OCI-LY1 (cell line): Measurements from ENCODE around the gene MSMB.

Source experiments
- H2AFZ ChIP-seq: fragments of 200-600 bp; sonication (generic), shearing (Covaris generic); 2 replicates; pipeline ENCODE4 v1.6.0; 2014; ENCODE audit warnings: antibody characterized with exemption, mild to moderate bottlenecking, low read length
- H3F3A ChIP-seq: fragments of 200-600 bp; sonication (generic), shearing (Covaris generic); 2 replicates; pipeline ENCODE4 v1.6.0; 2014; ENCODE audit warnings: mild to moderate bottlenecking, antibody characterized with exemption, low read length, moderate library complexity; ENCODE audit not compliant: insufficient read depth
- H3K27ac ChIP-seq: fragments of 200-600 bp; sonication (generic); 2 replicates; pipeline ENCODE4 v1.5.1; 2014; ENCODE audit warnings: low read length, mixed run types, mild to moderate bottlenecking, low read depth; ENCODE audit not compliant: poor library complexity, severe bottlenecking
- H3K27me3 ChIP-seq: fragments of 200-600 bp; sonication (generic); 2 replicates; pipeline ENCODE4 v1.6.0; 2014; ENCODE audit warnings: antibody characterized with exemption, mild to moderate bottlenecking, low read length, moderate library complexity; ENCODE audit not compliant: insufficient read depth
- H3K36me3 ChIP-seq: fragments of 200-600 bp; sonication (generic); 2 replicates; pipeline ENCODE4 v1.6.1; 2014; ENCODE audit warnings: mild to moderate bottlenecking, antibody characterized with exemption, low read length, moderate library complexity, mixed read lengths; ENCODE audit not compliant: insufficient read depth
- H3K4me1 ChIP-seq: fragments of 200-600 bp; sonication (generic); 2 replicates; pipeline ENCODE4 v1.5.1; 2014; ENCODE audit warnings: mild to moderate bottlenecking, low read length, moderate library complexity; ENCODE audit not compliant: insufficient read depth, severe bottlenecking
- H3K4me2 ChIP-seq: fragments of 200-600 bp; sonication (generic), shearing (Covaris generic); 2 replicates; pipeline ENCODE4 v1.6.1; 2014; ENCODE audit warnings: low read length
- H3K4me3 ChIP-seq: fragments of 200-600 bp; sonication (generic); 2 replicates; pipeline ENCODE4 v1.5.1; 2014; ENCODE audit warnings: low read length, low read depth, mild to moderate bottlenecking, mixed read lengths; ENCODE audit not compliant: poor library complexity, severe bottlenecking
- H3K79me2 ChIP-seq: fragments of 200-600 bp; shearing (Covaris generic); 2 replicates; pipeline ENCODE4 v1.6.1; 2016; ENCODE audit warnings: mixed run types, low read length, mixed read lengths; ENCODE audit not compliant: insufficient read depth
- H3K9ac ChIP-seq: fragments of 200-600 bp; sonication (generic), shearing (Covaris generic); 2 replicates; pipeline ENCODE4 v1.6.1; 2014; ENCODE audit warnings: mild to moderate bottlenecking, low read length, mixed read lengths
- H3K9me2 ChIP-seq: fragments of 200-600 bp; sonication (generic), shearing (Covaris generic); 2 replicates; pipeline ENCODE4 v1.6.1; 2014; ENCODE audit warnings: low read depth, mild to moderate bottlenecking, low read length, mixed read lengths
- H3K9me3 ChIP-seq: fragments of 200-600 bp; shearing (Covaris generic); 2 replicates; pipeline ENCODE4 v1.6.1; 2014; ENCODE audit warnings: low read length, mixed read lengths
- H4K20me1 ChIP-seq: fragments of 200-600 bp; sonication (generic), shearing (Covaris generic); 2 replicates; pipeline ENCODE4 v1.6.0; 2016; ENCODE audit warnings: mild to moderate bottlenecking, low read length; ENCODE audit not compliant: insufficient read depth
- EZH2 ChIP-seq: fragments of 200-600 bp; sonication (generic), shearing (Covaris generic); IDR thresholded peaks from 2 replicates; pipeline ENCODE4 v1.8.0; 2017; ENCODE audit warnings: borderline replicate concordance, mixed run types, mild to moderate bottlenecking, antibody characterized with exemption, low read length, moderate library complexity, mixed read lengths
- TF ChIP-seq, protein P1 (sequence below): fragments of 200-600 bp; sonication (generic), shearing (Covaris generic); IDR thresholded peaks from 2 replicates; pipeline ENCODE4 v1.5.1; 2017; ENCODE audit warnings: mild to moderate bottlenecking, antibody characterized with exemption, low read length, moderate library complexity, mixed read lengths

The MSMB gene

GRCh38 chr10:46026106-46026505 is 20.0 kb downstream of the MSMB start:
- Histone ChIP-seq H4K20me1 (peaks cover 3% of the 10 kb centered on the region; the same call in 1 of the 2 replicates), H3K36me3 (peaks cover 17% of the 10 kb centered on the region; the same call in 1 of the 2 replicates)

DNA sequence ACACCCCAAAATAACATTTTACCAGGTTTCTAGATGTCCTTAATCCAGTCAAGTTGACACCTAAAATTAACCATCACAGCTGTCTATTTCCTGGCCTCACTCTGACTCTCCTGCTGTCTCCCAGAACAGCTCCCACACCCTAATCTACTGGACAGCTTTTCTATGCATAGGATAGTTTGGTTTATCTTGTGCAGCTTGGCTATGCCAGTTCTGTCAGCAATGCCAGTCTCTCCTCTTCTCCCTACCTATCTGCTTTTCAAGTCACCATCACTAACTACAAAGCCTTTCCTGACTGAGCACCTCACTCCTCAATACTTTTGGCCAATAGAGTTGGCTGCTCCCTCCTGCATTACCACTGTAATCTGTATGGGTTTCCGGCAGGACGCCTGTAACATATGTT is 20.7 kb downstream of the MSMB start:
- H3K4me3 ChIP-seq, result no peak overlapping the region
- H3K9me2 ChIP-seq, result no peaks in the 10 kb centered on the region
- H3K9me3 ChIP-seq, result no peaks in the 10 kb centered on the region
- H3K27me3 ChIP-seq, result no peaks in the 10 kb centered on the region
- TF ChIP-seq EZH2, result no peak
- TF ChIP-seq, protein P1, sequence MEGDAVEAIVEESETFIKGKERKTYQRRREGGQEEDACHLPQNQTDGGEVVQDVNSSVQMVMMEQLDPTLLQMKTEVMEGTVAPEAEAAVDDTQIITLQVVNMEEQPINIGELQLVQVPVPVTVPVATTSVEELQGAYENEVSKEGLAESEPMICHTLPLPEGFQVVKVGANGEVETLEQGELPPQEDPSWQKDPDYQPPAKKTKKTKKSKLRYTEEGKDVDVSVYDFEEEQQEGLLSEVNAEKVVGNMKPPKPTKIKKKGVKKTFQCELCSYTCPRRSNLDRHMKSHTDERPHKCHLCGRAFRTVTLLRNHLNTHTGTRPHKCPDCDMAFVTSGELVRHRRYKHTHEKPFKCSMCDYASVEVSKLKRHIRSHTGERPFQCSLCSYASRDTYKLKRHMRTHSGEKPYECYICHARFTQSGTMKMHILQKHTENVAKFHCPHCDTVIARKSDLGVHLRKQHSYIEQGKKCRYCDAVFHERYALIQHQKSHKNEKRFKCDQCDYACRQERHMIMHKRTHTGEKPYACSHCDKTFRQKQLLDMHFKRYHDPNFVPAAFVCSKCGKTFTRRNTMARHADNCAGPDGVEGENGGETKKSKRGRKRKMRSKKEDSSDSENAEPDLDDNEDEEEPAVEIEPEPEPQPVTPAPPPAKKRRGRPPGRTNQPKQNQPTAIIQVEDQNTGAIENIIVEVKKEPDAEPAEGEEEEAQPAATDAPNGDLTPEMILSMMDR, result no peak
- no peak overlapping the region for H2AFZ ChIP-seq
- H3K36me3 ChIP-seq, result peaks cover 17% of the 10 kb centered on the region; the same call in 1 of the 2 replicates
- peaks cover 3% of the 10 kb centered on the region; the same call in 1 of the 2 replicates for H4K20me1 ChIP-seq
- H3K4me1 ChIP-seq, result peaks cover 50% of the 10 kb centered on the region
- no peak overlapping the region for H3K27ac ChIP-seq
- H3K9ac ChIP-seq, result no peak overlapping the region
- H3K4me2 ChIP-seq, result no peak overlapping the region
- H3F3A ChIP-seq, result no peaks in the 10 kb centered on the region
- H3K79me2 ChIP-seq, result peaks cover 96% of the 10 kb centered on the region

More at GRCh38 chr10:46026106-46026505, 20.0 kb downstream of the MSMB start:
- Histone ChIP-seq H3K27me3 (no peaks in the 10 kb centered on the region), H3K9me3 (no peaks in the 10 kb centered on the region), H3K4me1 (peaks cover 49% of the 10 kb centered on the region), H3K27ac (no peak overlapping the region), H3K4me2 (no peak overlapping the region; the same call in 1 of the 2 replicates), H3K4me3 (no peak overlapping the region), H3K9me2 (no peaks in the 10 kb centered on the region), H3F3A (no peaks in the 10 kb centered on the region), H3K9ac (no peak overlapping the region; the same call in 1 of the 2 replicates), H2AFZ (no peak overlapping the region), H3K79me2 (peaks cover 89% of the 10 kb centered on the region)
- TF ChIP-seq EZH2, result no peak
- TF ChIP-seq, protein P1, result no peak

DNA sequence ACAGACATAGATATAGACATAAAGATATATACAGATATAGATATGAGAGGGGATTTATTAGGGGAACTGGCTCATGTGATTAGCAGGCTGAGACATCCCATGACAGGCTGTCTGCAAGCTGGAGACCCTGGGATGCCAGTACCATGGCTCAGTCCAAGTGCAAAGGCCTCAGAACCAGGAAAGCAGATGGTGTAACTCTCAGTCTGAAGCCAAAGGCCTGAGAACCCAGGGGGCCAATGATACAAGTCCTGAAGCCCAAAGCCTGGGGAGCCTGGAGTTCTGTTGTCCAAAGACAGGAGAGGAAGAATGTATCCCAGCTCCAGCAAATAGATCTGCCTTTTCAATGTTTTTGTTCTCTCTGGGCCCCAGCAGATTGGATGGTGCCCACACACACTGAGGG is 21.1 kb downstream of the MSMB start:
- TF ChIP-seq EZH2, result no peak
- TF ChIP-seq, protein P1, result no peak
- Histone ChIP-seq H3K36me3 (peaks cover 17% of the 10 kb centered on the region; the same call in 1 of the 2 replicates), H4K20me1 (peaks cover 3% of the 10 kb centered on the region; the same call in 1 of the 2 replicates), H3K4me3 (no peak overlapping the region), H3K4me2 (no peak overlapping the region), H3K4me1 (peaks cover 55% of the 10 kb centered on the region), H3K79me2 (peaks cover 98% of the 10 kb centered on the region), H3K9me3 (no peaks in the 10 kb centered on the region), H3K9me2 (no peaks in the 10 kb centered on the region), H3K27me3 (no peaks in the 10 kb centered on the region), H3K9ac (no peak overlapping the region), H3K27ac (no peak overlapping the region), H3F3A (no peaks in the 10 kb centered on the region), H2AFZ (no peak overlapping the region)
